ENCODE results near the gene SCFD2. TPM values are rescaled to one million over a fixed set of nuclear protein-coding genes. Genes with fewer than 3 reads are reported as not detected.
"Not testable (repeated sequence)": the region's sequence is repeated elsewhere in the genome, so short reads cannot be mapped to it uniquely, and the experiment has no call there.

Gene SCFD2
- total RNA-seq, 6 experiments from 2014 or later, result 35.2 to 46.7 (median 41.5) TPM

DNA sequence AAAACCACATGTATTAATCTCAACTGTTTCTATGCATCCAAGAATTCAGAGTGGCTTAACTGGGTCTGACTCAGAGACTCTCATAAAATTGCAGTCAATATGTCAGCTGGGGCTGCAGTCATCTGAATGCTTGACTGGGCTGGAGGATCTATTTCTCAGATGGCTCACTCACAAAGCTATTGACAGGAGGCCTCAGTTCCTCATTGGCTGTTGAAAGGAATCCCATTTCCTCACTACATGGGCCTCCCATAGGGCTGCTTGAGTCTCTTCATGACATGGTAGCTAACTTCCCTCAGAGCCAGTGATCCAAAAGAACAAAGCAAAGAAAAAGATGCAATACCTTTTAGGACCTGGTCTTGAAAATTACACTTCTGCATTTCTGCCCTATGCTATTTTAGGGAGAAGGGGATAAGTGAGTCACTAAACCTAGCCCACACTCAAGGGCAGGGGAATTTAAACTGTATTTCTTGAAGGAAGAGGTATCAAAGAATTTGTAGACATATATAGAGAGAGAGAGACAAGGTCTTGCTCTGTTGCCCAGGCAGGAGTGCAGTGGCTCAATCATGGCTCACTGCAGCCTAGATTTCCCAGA is 9.8 kb downstream of the SCFD2 start:
- no peak for DNase-seq
- Mint-ChIP-seq H3K9me3 (no peaks in the 10 kb centered on the region; the same call in none of the 2 replicates), H3K27me3 (ENCODE audit: insufficient read depth) (no peaks in the 10 kb centered on the region), H3K4me1 (ENCODE audit: low read depth) (peaks cover 45% of the 10 kb centered on the region), H3K27ac (peak overlapping the region; percentile 19; the same call in 1 of the 2 replicates), H3K36me3 (ENCODE audit: low read depth) (peaks cover 52% of the 10 kb centered on the region), H3K4me3 (no peak overlapping the region)
- no peak for TF ChIP-seq CTCF (IDR thresholded peaks at IDR 0.05)

DNA sequence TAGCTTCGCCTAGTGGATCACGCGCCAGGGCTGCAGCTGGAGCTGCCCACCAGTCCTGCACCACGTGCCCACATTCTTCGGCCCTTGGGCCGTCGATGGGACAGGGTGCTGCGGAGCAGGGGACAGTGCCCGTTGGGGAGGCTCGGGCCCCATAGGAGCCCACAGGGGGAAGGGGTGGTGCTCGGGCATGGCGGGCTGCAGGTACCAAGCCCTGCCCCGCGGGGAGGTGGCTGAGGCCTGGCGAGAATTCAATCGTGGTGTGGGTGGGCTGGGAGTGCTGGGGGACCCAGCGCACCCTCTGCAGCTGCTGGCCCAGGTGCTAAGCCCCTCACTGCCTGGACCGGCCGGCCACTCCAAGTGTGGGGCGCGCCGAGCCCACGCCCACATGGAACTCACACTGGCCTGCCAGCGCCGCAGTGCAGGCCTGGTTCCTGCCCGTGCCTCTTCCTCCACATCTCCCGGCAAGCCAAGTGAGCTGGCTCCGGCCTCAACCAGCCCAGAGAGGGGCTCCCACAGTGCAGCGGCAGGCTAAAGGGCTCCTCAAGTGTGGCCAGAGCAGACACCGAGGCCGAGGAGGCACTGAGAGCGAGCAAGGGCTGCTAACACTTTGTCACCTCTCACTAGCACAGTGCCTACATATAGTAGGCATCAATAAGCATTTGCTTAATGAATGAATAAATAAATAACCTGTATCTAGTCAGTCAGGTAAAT is 11.7 kb downstream of the SCFD2 start:
- Mint-ChIP-seq H3K4me3 (no peak overlapping the region), H3K9me3 (no peaks in the 10 kb centered on the region; the same call in none of the 2 replicates), H3K27ac (no peak overlapping the region), H3K27me3 (ENCODE audit: insufficient read depth) (no peaks in the 10 kb centered on the region), H3K4me1 (ENCODE audit: low read depth) (peaks cover 39% of the 10 kb centered on the region), H3K36me3 (ENCODE audit: low read depth) (peaks cover 52% of the 10 kb centered on the region)
- DNase-seq, result no peak
- TF ChIP-seq CTCF (IDR thresholded peaks at IDR 0.05), result no peak

DNA sequence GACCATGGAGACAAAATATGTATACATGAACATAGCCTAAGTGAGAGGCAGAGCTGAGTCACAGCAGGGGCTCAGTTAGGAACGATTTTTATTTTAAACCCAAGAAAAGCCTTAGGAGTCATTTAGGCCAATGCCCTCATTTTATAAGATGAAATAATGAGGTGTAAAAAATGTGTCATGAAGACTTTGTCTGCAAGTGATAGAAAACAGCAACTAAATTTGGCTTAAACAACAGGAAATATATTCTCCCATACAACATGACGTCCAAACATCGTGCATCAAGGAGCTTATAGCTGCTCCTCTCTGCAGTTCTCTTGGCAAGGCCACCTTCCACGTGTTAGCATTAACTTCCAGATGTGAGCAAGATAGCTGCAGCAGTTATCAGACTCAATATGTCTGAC is 16.8 kb downstream of the SCFD2 start:
- H3K9me3 Mint-ChIP-seq, result 0 out of 2 replicates have a peak, but pooled peaks cover 4% of the 10 kb centered on the region
- TF ChIP-seq CTCF (IDR thresholded peaks at IDR 0.05), result no peak
- peaks cover 55% of the 10 kb centered on the region for H3K36me3 Mint-ChIP-seq (ENCODE audit: low read depth)
- H3K4me1 Mint-ChIP-seq (ENCODE audit: low read depth), result peaks cover 41% of the 10 kb centered on the region
- no peaks in the 10 kb centered on the region for H3K27me3 Mint-ChIP-seq (ENCODE audit: insufficient read depth)
- DNase-seq, result no peak
- peak overlapping the region; percentile 74 for H3K27ac Mint-ChIP-seq
- peak overlapping the region; percentile 3; the same call in 1 of the 2 replicates for H3K4me3 Mint-ChIP-seq

GRCh38 chr4:53348046-53348445 is 17.8 kb downstream of the SCFD2 start:
- Mint-ChIP-seq H3K36me3 (ENCODE audit: low read depth) (peaks cover 58% of the 10 kb centered on the region), H3K27me3 (ENCODE audit: insufficient read depth) (peaks cover 1% of the 10 kb centered on the region; the same call in 1 of the 2 replicates), H3K4me1 (ENCODE audit: low read depth) (peaks cover 41% of the 10 kb centered on the region), H3K27ac (peak overlapping the region; percentile 81), H3K4me3 (peak overlapping the region; percentile 74), H3K9me3 (0 out of 2 replicates have a peak, but pooled peaks cover 4% of the 10 kb centered on the region)
- DNase-seq, result no peak
- no peak for TF ChIP-seq CTCF (IDR thresholded peaks at IDR 0.05)

GRCh38 chr4:53346920-53347852 is 18.7 kb downstream of the SCFD2 start:
- H3K27me3 Mint-ChIP-seq (ENCODE audit: insufficient read depth), result peaks cover 3% of the 10 kb centered on the region; the same call in 1 of the 2 replicates
- H3K27ac Mint-ChIP-seq, result peak overlapping the region; percentile 81
- H3K9me3 Mint-ChIP-seq, result 0 out of 2 replicates have a peak, but pooled peaks cover 4% of the 10 kb centered on the region
- H3K36me3 Mint-ChIP-seq (ENCODE audit: low read depth), result peaks cover 57% of the 10 kb centered on the region
- H3K4me1 Mint-ChIP-seq (ENCODE audit: low read depth), result peaks cover 41% of the 10 kb centered on the region
- peak overlapping the region; percentile 74 for H3K4me3 Mint-ChIP-seq
- peak; percentile 43 for TF ChIP-seq CTCF (IDR thresholded peaks at IDR 0.05)
- DNase-seq, result peak; percentile 87

GRCh38 chr4:53346392-53346791 is 19.5 kb downstream of the SCFD2 start:
- Mint-ChIP-seq H3K4me3 (peak overlapping the region; percentile 74), H3K4me1 (ENCODE audit: low read depth) (peaks cover 41% of the 10 kb centered on the region), H3K27ac (peak overlapping the region; percentile 81), H3K36me3 (ENCODE audit: low read depth) (peaks cover 61% of the 10 kb centered on the region)
- not testable (repeated sequence) for H3K27me3 Mint-ChIP-seq (ENCODE audit: insufficient read depth); DNase-seq; H3K9me3 Mint-ChIP-seq

DNA sequence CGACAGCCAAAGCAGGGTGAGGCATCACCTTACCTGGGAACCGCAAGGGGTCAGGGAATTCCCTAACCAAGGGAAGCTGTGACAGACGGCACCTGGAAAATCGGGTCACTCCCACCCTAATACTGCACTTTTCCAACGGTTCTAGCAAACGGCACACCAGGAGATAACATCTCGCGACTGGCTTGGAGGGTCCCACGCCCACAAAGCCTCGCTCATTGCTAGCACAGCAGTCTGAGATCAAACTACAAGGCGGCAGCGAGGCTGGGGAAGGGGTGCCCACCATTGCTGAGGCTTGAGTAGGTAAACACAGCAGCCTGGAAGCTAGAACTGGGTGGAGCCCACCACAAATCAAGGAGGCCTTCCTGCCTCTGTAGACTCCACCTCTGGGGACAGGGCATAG is 25.7 kb downstream of the SCFD2 start:
- not testable (repeated sequence) for H3K27me3 Mint-ChIP-seq (ENCODE audit: insufficient read depth); H3K4me3 Mint-ChIP-seq; DNase-seq; H3K9me3 Mint-ChIP-seq; H3K4me1 Mint-ChIP-seq (ENCODE audit: low read depth); H3K27ac Mint-ChIP-seq
- peaks cover 58% of the 10 kb centered on the region for H3K36me3 Mint-ChIP-seq (ENCODE audit: low read depth)

- not testable (repeated sequence) for H3K27ac Mint-ChIP-seq
Measured at GRCh38 chr4:53334916-53335315, 30.9 kb downstream of the SCFD2 start.

More at GRCh38 chr4:53334916-53335315, 30.9 kb downstream of the SCFD2 start:
- not testable (repeated sequence) for H3K4me1 Mint-ChIP-seq (ENCODE audit: low read depth); H3K4me3 Mint-ChIP-seq; H3K27me3 Mint-ChIP-seq (ENCODE audit: insufficient read depth); DNase-seq; H3K9me3 Mint-ChIP-seq
- peaks cover 27% of the 10 kb centered on the region for H3K36me3 Mint-ChIP-seq (ENCODE audit: low read depth)
